Transverse colon (tissue), 4 donors: Measurements from ENCODE around the gene CCDC68.

Experiments
- CTCF ChIP-seq, 5 experiments: fragments of 200-600 bp in 3 of 5; fragments of 450-650 bp in 2 of 5; sonication (generic) in 3 of 5; IDR thresholded peaks; 1 replicate in 2 of 5; 2 replicates in 3 of 5; pipeline ENCODE4 v1.5.1; 2016 to 2017; ENCODE audit warnings: antibody characterized with exemption in 5 of 5, inconsistent platforms in 3 of 5, mild to moderate bottlenecking in 2 of 5, moderate library complexity in 1 of 5
- POLR2AphosphoS5 ChIP-seq, 3 donors: sonication (generic); formaldehyde crosslinking; IDR thresholded peaks; one replicate each; pipeline ENCODE4 v1.6.1; 2016; ENCODE audit warnings: antibody characterized with exemption in 3 of 3

DNA sequence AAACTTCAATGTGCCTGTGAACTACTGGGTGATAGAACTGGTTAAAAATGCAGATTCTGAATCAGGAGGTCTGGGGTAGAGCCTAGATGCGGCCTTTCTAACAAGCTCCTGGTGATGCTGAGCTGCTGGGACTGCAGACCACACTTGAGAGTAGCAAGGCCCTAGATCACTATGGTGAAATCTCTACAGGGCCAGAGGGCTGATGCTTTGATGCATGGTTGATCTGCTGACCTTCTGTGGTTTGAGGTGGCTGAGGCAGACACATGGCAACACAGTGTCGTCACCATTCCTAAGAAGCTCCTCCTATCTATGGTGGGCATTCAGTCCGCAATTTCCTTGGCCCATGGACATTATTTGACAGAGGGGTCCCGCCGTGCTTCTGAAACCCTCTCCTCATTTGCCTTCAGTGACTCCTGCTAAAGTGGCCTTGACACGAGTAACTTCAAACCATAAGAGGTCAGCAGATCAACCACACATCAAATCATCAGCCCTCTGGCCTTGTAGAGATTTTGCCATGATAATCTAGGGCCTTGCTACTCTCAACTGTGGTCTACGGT is 19.8 kb downstream of the CCDC68 start:
- TF ChIP-seq CTCF (IDR thresholded peaks at IDR 0.05) (no peak), POLR2AphosphoS5 (IDR thresholded peaks at IDR 0.05) (no peak)
